Mucosa of rectum (tissue), 2 donors: Measurements from ENCODE around the gene SNX33.

Source experiments
- H3K27ac ChIP-seq, 2 donors: one replicate each; pipeline ENCODE4 v1.7.0; 2013; ENCODE audit warnings: inconsistent platforms in 2 of 2, low read depth in 2 of 2, low read length in 2 of 2
- H3K27me3 ChIP-seq, 2 donors: one replicate each; pipeline ENCODE4 v1.7.0; 2013; ENCODE audit warnings: low read length in 2 of 2; ENCODE audit not compliant: control insufficient read depth in 2 of 2, insufficient read depth in 2 of 2
- H3K36me3 ChIP-seq, 2 donors: one replicate each; pipeline ENCODE4 v1.7.0; 2013; ENCODE audit warnings: low read length in 2 of 2; ENCODE audit not compliant: control insufficient read depth in 2 of 2, insufficient read depth in 2 of 2
- H3K4me1 ChIP-seq, 2 donors: one replicate each; pipeline ENCODE4 v1.7.0; 2013; ENCODE audit warnings: low read length in 2 of 2, mild to moderate bottlenecking in 1 of 2; ENCODE audit not compliant: control insufficient read depth in 2 of 2, insufficient read depth in 2 of 2
- H3K4me3 ChIP-seq, 2 donors: one replicate each; pipeline ENCODE4 v1.7.0; 2013; ENCODE audit warnings: low read length in 2 of 2
- H3K9ac ChIP-seq, 2 donors: one replicate each; pipeline ENCODE4 v1.7.0; 2013; ENCODE audit warnings: low read length in 2 of 2, low read depth in 1 of 2, mild to moderate bottlenecking in 1 of 2
- H3K9me3 ChIP-seq, 2 donors: one replicate each; pipeline ENCODE4 v1.7.0; 2013; ENCODE audit warnings: low read length in 2 of 2; ENCODE audit not compliant: control insufficient read depth in 2 of 2
- donor health status: healthy.
- donor health status: Normal muscosa, but diverticular disease.

SNX33 gene

DNA sequence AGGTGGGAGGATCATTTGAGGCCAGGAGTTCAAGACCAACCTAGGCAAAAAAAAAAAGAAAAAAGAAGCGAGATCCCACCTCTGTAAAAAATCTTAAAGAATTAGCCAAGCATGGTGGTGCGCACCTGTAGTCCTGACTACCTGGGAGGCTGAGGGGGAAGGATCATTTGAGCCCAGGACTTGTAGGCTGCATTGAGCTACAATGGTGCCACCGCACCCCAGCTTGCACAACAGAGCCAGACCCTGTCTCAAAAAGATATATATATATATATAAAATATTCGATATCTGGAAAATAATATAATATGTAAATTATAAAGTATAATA lies 6.6 kb upstream of the SNX33 start:
- H3K27ac ChIP-seq = peak overlapping the region in 1 of 2 donors; percentile 99
- H3K9me3 ChIP-seq = no peaks in the 10 kb centered on the region
- H3K36me3 ChIP-seq = peaks cover 0 to 5% of the 10 kb centered on the region in 2 donors
- H3K4me1 ChIP-seq = peaks cover 21 to 23% of the 10 kb centered on the region in 2 donors
- no peaks in the 10 kb centered on the region for H3K27me3 ChIP-seq
- no peak overlapping the region for H3K9ac ChIP-seq
- no peak overlapping the region for H3K4me3 ChIP-seq

DNA sequence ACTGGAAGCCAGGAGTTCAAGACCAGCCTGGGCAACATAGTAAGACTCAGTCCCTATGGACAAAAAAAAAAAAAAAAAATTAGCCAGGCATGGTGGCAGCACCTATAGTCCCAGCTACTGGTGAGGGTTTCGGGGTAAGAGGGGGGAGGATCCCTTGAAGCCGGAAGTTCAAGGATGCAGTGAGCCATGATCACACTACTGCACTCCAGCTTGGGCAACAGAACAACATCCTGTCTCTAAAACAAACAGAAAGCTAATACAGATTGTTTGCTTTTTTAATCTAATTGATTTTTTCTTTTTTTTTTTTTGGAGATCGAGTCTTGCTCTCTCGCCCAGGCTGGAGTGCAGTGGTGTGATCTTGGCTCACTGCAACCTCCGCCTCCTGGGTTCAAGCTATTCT lies 6.1 kb upstream of the SNX33 start:
- peaks cover 25 to 27% of the 10 kb centered on the region in 2 donors for H3K4me1 ChIP-seq
- no peak overlapping the region for H3K9ac ChIP-seq
- peaks cover 0 to 5% of the 10 kb centered on the region in 2 donors for H3K36me3 ChIP-seq
- no peaks in the 10 kb centered on the region for H3K9me3 ChIP-seq
- H3K4me3 ChIP-seq = no peak overlapping the region
- H3K27me3 ChIP-seq = no peaks in the 10 kb centered on the region
- H3K27ac ChIP-seq = no peak overlapping the region

DNA sequence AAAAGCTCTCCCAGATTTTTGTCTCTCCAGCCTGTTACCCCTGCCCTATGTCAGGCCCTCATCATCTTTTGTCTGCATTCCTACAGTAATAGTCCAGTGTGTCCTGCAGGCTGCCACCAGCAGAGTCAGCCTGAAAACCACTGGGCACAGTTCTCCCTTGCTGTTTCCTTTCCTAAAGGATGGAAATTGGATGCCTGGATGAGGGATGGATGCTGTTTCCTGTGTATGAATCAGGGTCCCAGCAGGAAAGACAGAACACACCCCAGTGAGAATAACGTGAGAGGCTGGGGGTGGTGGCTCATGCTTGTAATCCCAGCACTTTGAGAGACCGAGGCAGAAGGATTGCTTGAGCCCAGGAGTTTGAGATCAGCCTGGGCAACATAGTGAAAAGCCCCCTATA lies 3.3 kb upstream of the SNX33 start:
- H3K9me3 ChIP-seq = no peaks in the 10 kb centered on the region
- no peak overlapping the region for H3K27ac ChIP-seq
- H3K9ac ChIP-seq = no peak overlapping the region
- H3K4me3 ChIP-seq = no peak overlapping the region
- peaks cover 0 to under 1% of the 10 kb centered on the region in 2 donors for H3K36me3 ChIP-seq
- H3K4me1 ChIP-seq = peaks cover 19 to 24% of the 10 kb centered on the region in 2 donors
- H3K27me3 ChIP-seq = no peaks in the 10 kb centered on the region

DNA sequence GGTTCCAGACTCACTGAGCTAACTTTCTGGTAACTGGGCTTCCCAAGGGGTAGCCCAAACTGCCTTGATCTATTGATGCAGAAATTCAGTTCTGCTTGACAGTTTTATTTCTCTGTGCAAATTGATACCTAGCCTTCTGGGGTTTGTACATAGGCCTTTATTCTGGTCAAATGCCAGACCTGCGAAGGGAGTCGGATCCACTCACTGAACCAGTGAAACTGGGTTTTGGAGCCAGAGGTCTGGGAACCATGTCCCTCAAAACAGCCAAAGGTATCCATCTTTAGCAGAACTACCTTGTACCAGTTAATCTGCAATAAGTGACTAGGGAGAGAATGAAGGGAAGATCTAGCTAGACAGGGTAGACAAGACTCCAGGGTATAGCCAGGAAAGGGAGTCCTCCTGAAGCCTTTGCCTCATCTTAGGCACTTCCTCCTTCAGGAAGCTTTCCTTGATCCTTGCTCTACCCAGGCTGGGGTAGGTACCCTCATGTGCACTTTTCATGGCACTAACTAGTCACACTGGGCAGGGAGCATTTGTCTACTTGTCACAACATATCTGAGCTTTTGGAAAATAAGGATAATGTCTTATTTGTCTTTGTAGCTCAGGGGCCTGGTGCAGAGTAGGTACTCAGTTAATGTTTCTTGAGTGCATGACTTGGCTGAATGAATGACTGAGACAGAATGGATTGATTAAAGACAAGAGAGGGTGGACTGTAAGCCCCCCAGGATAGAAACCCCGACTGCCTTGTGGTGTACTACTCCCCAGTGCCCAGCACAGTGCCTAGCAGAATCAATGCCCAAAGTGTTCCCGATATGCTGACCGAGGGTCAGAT lies 1.4 kb upstream of the SNX33 start:
- H3K36me3 ChIP-seq = peaks cover 0 to 13% of the 10 kb centered on the region in 2 donors
- H3K9ac ChIP-seq = peak overlapping the region; percentile 79 to 97
- no peaks in the 10 kb centered on the region for H3K9me3 ChIP-seq
- no peaks in the 10 kb centered on the region for H3K27me3 ChIP-seq
- peaks cover 37 to 38% of the 10 kb centered on the region in 2 donors for H3K4me1 ChIP-seq
- peak overlapping the region; percentile 93 for H3K27ac ChIP-seq
- H3K4me3 ChIP-seq = peak overlapping the region; percentile 71 to 94

DNA sequence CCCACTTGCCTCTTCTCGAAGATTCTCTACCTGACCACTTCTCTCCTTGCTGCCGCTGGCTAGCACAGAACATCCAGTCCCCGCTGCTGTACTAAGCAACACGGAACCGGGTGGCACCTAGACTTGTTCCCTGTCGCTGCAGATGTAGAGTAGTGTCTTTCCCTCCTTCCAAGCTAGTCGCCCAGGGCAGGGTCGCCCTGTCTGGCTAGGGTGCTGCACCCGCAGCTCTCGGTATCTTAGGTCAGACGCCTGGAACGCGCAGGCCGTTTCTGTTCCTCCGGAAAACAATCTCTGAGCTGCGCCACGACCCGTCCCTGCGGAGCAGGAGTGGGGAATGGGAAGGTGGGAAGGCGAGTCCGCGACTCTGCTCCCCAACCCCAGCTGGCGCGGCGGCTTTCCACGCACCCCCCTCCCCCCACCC lies 758 bp upstream of the SNX33 start:
- Histone ChIP-seq H3K9me3 (no peaks in the 10 kb centered on the region), H3K36me3 (peaks cover 0 to 14% of the 10 kb centered on the region in 2 donors), H3K4me3 (peak overlapping the region; percentile 71 to 94), H3K9ac (peak overlapping the region; percentile 79 to 97), H3K27me3 (no peaks in the 10 kb centered on the region), H3K4me1 (peaks cover 43 to 44% of the 10 kb centered on the region in 2 donors), H3K27ac (peak overlapping the region; percentile 93)

DNA sequence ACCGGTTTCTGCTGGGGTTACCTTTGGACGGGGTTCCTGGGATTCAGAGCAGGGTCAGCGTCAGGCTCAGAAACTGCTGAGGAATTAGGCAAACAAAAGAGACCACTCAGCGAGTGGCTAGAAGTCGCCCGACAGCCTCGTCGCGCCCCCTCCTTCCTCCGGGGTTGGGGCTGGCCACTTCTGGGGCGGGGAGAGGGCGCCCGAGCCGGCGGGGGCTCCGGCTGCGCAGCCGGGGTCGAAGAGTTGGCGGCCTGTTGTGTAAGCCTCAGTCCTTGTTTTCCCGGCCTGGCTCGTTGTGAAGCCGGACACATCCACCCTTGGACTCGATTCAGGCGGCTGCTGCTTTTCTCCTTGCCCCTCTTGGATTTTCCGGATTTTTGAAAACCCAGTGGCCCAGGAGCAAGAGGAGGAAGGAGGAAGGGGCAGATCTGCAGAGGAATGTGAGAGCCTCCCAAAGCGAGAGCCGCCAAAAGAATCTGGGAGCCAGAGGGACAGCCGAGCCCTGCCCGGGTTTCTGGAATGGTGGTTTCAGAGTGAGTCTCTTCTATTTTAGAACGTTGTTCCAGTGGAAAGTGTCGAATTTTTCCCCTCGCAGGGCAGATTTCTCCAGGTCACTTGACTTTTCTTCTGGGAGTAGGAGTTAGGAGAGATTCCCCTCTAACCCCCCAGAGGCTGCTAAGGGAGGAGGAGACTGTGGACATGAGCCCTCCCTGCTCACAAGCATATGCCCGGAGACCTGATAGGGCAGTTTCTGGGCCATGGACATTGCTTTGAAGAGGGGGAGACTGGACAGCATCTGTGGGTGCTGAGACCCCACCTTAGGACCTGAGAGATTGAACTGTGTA lies 666 bp downstream of the SNX33 start:
- Histone ChIP-seq H3K27me3 (no peaks in the 10 kb centered on the region), H3K9ac (peak overlapping the region; percentile 79 to 97), H3K9me3 (no peaks in the 10 kb centered on the region), H3K4me3 (peak overlapping the region; percentile 71 to 94), H3K27ac (peak overlapping the region; percentile 93), H3K36me3 (peaks cover 0 to 14% of the 10 kb centered on the region in 2 donors), H3K4me1 (peaks cover 52 to 56% of the 10 kb centered on the region in 2 donors)

DNA sequence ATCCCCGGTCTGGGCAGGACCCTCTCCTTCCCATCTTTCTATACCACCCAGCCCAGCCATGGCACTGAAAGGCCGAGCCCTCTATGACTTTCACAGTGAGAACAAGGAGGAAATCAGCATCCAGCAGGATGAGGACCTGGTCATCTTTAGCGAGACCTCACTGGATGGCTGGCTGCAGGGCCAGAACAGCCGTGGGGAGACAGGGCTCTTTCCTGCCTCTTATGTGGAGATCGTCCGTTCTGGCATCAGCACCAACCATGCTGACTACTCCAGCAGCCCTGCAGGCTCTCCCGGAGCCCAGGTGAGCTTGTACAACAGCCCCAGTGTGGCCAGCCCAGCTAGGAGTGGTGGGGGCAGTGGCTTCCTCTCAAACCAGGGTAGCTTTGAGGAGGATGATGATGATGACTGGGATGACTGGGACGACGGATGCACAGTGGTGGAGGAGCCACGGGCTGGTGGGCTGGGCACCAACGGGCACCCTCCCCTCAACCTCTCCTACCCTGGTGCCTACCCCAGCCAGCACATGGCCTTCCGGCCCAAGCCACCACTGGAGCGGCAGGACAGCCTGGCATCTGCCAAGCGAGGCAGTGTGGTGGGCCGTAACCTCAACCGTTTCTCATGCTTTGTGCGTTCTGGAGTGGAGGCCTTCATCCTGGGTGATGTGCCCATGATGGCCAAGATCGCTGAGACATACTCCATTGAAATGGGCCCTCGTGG lies 1.5 kb downstream of the SNX33 start:
- Histone ChIP-seq H3K4me3 (peak overlapping the region; percentile 71 to 94), H3K9ac (peak overlapping the region; percentile 8 to 79), H3K9me3 (no peaks in the 10 kb centered on the region), H3K27me3 (no peaks in the 10 kb centered on the region), H3K36me3 (peaks cover 0 to 16% of the 10 kb centered on the region in 2 donors), H3K4me1 (peaks cover 55 to 58% of the 10 kb centered on the region in 2 donors), H3K27ac (peak overlapping the region; percentile 93)

DNA sequence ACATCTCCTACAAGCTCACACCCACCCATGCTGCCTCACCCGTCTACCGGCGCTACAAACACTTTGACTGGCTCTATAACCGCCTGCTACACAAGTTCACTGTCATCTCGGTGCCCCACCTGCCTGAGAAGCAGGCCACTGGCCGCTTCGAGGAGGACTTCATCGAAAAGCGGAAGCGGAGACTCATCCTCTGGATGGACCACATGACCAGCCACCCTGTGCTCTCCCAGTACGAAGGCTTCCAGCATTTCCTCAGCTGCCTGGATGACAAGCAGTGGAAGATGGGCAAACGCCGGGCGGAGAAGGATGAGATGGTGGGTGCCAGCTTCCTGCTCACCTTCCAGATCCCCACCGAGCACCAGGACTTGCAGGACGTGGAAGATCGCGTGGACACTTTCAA lies 2.1 kb downstream of the SNX33 start:
- no peaks in the 10 kb centered on the region for H3K9me3 ChIP-seq
- H3K4me3 ChIP-seq = peak overlapping the region in 1 of 2 donors; percentile 94
- no peaks in the 10 kb centered on the region for H3K27me3 ChIP-seq
- peaks cover 4 to 18% of the 10 kb centered on the region in 2 donors for H3K36me3 ChIP-seq
- H3K27ac ChIP-seq = no peak overlapping the region
- peaks cover 56 to 58% of the 10 kb centered on the region in 2 donors for H3K4me1 ChIP-seq
- no peak overlapping the region for H3K9ac ChIP-seq

DNA sequence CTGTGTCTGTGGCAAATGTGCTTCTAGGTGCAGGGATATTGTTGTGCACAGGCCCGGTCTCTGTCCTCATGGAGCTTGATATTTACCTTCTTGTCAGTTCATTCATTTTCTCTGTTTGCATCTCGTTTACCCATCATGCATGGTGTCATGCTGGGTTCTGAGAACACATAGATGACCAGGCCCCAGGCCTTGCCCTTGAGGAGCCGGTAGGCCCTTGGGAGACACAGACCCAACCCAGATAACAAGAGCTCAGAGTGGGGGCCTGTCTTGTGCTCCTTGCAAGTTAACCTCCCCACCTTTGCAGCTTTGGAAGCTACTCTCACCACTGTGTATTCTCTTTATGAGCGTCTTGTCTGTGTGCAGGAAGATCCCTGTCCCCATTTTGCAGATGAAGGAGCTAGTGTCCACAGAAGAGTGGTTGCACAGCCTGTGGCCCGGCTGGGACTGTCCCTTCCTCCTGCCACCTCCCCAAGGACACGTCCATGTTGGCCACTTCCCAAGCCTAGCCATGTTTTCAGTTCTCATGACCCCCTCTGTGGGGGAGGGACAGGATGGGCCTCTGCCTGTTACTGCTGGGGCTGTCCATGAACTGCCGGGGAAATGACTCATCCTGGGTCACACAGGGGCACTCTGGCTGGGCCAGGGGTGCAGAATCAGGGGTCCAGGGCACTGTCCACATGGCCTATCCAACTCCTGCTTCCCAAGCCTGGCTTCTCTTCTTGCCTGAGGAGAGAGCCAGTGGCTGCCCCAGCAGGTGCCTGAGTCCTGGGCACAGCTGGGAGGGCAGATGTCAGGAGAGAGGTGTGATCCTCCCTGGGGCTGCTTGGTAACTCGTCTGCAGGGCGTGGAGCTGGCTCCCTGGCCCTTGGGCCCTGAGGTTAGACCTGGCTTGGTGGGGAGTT lies 3.4 kb downstream of the SNX33 start:
- peaks cover 7 to 18% of the 10 kb centered on the region in 2 donors for H3K36me3 ChIP-seq
- H3K4me1 ChIP-seq = peaks cover 55 to 58% of the 10 kb centered on the region in 2 donors
- H3K27me3 ChIP-seq = no peaks in the 10 kb centered on the region
- H3K9ac ChIP-seq = peak overlapping the region; percentile 34 to 52
- peak overlapping the region; percentile 61 to 94 for H3K4me3 ChIP-seq
- H3K27ac ChIP-seq = peak overlapping the region; percentile 9 to 48
- H3K9me3 ChIP-seq = no peaks in the 10 kb centered on the region
